K562 (cell line): ENCODE measurements around the gene PYDC1. TPM values are rescaled to one million over a fixed set of nuclear protein-coding genes. Genes with fewer than 3 reads are reported as not detected.

Experiments
- ARNT ChIP-seq, 2 experiments: fragments of 450-650 bp; IDR thresholded peaks; 2 replicates each; pipeline ENCODE4 v1.6.1; 2016; ENCODE audit warnings: mild to moderate bottlenecking in 1 of 2
- CREBBP ChIP-seq: IDR thresholded peaks from one replicate; pipeline ENCODE4 v1.6.1; 2012; ENCODE audit warnings: low read depth, mild to moderate bottlenecking, control low read depth, inconsistent platforms, low read length
- CREM ChIP-seq: IDR thresholded peaks from 2 replicates; pipeline ENCODE4 v1.6.1; 2014; ENCODE audit warnings: antibody characterized with exemption, low read depth
- E2F5 ChIP-seq: sonication (generic); formaldehyde crosslinking; IDR thresholded peaks from 2 replicates; pipeline ENCODE4 v1.8.0; 2022; ENCODE audit warnings: mild to moderate bottlenecking, missing genetic modification reagents
- E2F8 ChIP-seq: fragments of 450-650 bp; IDR thresholded peaks from 2 replicates; pipeline ENCODE4 v1.7.1; 2018; ENCODE audit warnings: mild to moderate bottlenecking, low read depth; ENCODE audit not compliant: partially characterized antibody
- FOS ChIP-seq: IDR thresholded peaks from 3 replicates; pipeline ENCODE4 v1.6.1; 2011; ENCODE audit not compliant: insufficient read length; ENCODE audit errors: extremely low read depth
- FOXP1 ChIP-seq: sonication (generic); formaldehyde crosslinking; IDR thresholded peaks from 2 replicates; pipeline ENCODE4 v1.8.0; 2022; ENCODE audit warnings: mild to moderate bottlenecking, missing genetic modification reagents
- HINFP ChIP-seq: fragments of 450-650 bp; conservative IDR thresholded peaks from 2 replicates; pipeline ENCODE4 v1.6.1; 2016; ENCODE audit warnings: missing genetic modification characterization, low read depth, mild to moderate bottlenecking, control low read depth, missing compliant biosample characterization
- MCM7 ChIP-seq, 2 experiments: fragments of 450-650 bp; IDR thresholded peaks; 2 replicates each; pipeline ENCODE4 v1.6.1; 2016 to 2018
- RAD51 ChIP-seq: fragments of 450-650 bp; IDR thresholded peaks from 2 replicates; pipeline ENCODE4 v1.7.1; 2016; ENCODE audit warnings: low read depth, mild to moderate bottlenecking, borderline replicate concordance
- RBM22 ChIP-seq: fragments of 200-400 bp; formaldehyde crosslinking; IDR thresholded peaks from 2 replicates; pipeline ENCODE4 v1.6.1; 2018; ENCODE audit warnings: low read length, low read depth; ENCODE audit not compliant: poor library complexity, severe bottlenecking
- SP1 ChIP-seq: sonication (generic); formaldehyde crosslinking; IDR thresholded peaks from 2 replicates; pipeline ENCODE4 v1.8.1; 2022; ENCODE audit warnings: mild to moderate bottlenecking, missing genetic modification reagents
- STAG1 ChIP-seq: sonication (generic); formaldehyde crosslinking; IDR thresholded peaks from 2 replicates; pipeline ENCODE4 v1.5.0; 2020; ENCODE audit warnings: missing genetic modification reagents, borderline replicate concordance
- SUPT5H ChIP-seq: fragments of 450-650 bp; IDR thresholded peaks from 2 replicates; pipeline ENCODE4 v1.6.1; 2016
- TEAD1 ChIP-seq, 2 experiments: fragments of 450-650 bp in 1 of 2; sonication (generic) in 1 of 2; formaldehyde crosslinking; IDR thresholded peaks; 2 replicates each; pipeline versions ENCODE4 v1.4.0 to v1.8.0; 2020 to 2022; ENCODE audit warnings: mild to moderate bottlenecking in 2 of 2, missing genetic modification reagents in 1 of 2
- TEAD2 ChIP-seq: fragments of 450-650 bp; IDR thresholded peaks from 2 replicates; pipeline ENCODE4 v1.6.1; 2016; ENCODE audit warnings: missing genetic modification characterization, control low read depth, missing compliant biosample characterization
- VEZF1 ChIP-seq: fragments of 200-800 bp; sonication (Bioruptor generic); IDR thresholded peaks from 2 replicates; pipeline ENCODE4 v1.6.1; 2017; ENCODE audit warnings: missing genetic modification characterization, missing compliant biosample characterization
- WHSC1 ChIP-seq: IDR thresholded peaks from one replicate; pipeline ENCODE4 v1.6.1; 2012; ENCODE audit warnings: low read length, control low read depth, inconsistent platforms
- ZFX ChIP-seq: sonication (generic); formaldehyde crosslinking; IDR thresholded peaks from 2 replicates; pipeline ENCODE4 v1.8.0; 2022; ENCODE audit warnings: mild to moderate bottlenecking, missing genetic modification reagents, moderate library complexity
- ZNF165 ChIP-seq: fragments of 250-450 bp; sonication (Bioruptor Pico); IDR thresholded peaks from 2 replicates; pipeline ENCODE4 v1.4.0; 2020; ENCODE audit warnings: borderline replicate concordance
- ZNF232 ChIP-seq: sonication (generic); formaldehyde crosslinking; IDR thresholded peaks from 2 replicates; pipeline ENCODE4 v1.8.0; 2022; ENCODE audit warnings: mild to moderate bottlenecking, missing genetic modification reagents
- ZNF282 ChIP-seq: sonication (generic); formaldehyde crosslinking; IDR thresholded peaks from 2 replicates; pipeline ENCODE4 v1.8.1; 2023; ENCODE audit warnings: missing genetic modification reagents
- polyA plus RNA-seq, 8 experiments: library from polyadenylated mRNA; depleted of rRNA in 4 of 8; stranded (reverse) in 5 of 8; unstranded in 3 of 8; fragments of >200 nt; fragmentation: Nextera tagmentation in 2 of 8; fragmentation: Illumina TruSeq in 1 of 8; extraction: Ambion mirVana in 2 of 8; extraction: Trizol in 1 of 8; gene quantifications; 2 replicates each; pipeline versions ENCODE4 v1.2.1 to v1.2.3, GENCODE V29; 2011 to 2014; ENCODE audit warnings: inconsistent platforms in 1 of 8, missing spikeins in 1 of 8
- total RNA-seq, 7 experiments: library from RNA; depleted of rRNA in 6 of 7; stranded (reverse); fragments of >200 nt in 6 of 7; fragmentation: Illumina TruSeq in 2 of 7; extraction: Trizol in 2 of 7; gene quantifications; 2 replicates each; pipeline versions ENCODE4 v1.2.1 to v1.2.3, GENCODE V29; 2011 to 2021; ENCODE audit warnings: low replicate concordance in 1 of 7

PYDC1 gene
- total and polyA plus RNA-seq, 9 of the 15 experiments (the other 6 are each of a cell fraction or from before 2014, with no cell fraction given) = not detected

GRCh38 chr16:31201582-31202413 lies 15.1 kb downstream of the PYDC1 start (continued):
- TF ChIP-seq CREBBP (no peak), FOS (no peak), HINFP (tag) (no peak), WHSC1 (no peak), RAD51 (no peak), STAG1 (CRISPR knock-in tag) (no peak), E2F5 (CRISPR knock-in tag) (no peak), SUPT5H (peak; percentile 52), SP1 (CRISPR knock-in tag) (0 out of 2 replicates have a peak, but pooled peaks have one; percentile 9), VEZF1 (0 out of 2 replicates have a peak, but pooled peaks have one; percentile 46), ZNF282 (CRISPR knock-in tag) (peak; percentile 62; the same call in 1 of the 2 replicates), ZNF232 (CRISPR knock-in tag) (0 out of 2 replicates have a peak, but pooled peaks have one; percentile 21), TEAD1 (CRISPR knock-in tag; IDR thresholded peaks at IDR 0.05) (peak in 1 of 2 experiments; percentile 54; a peak in 1 of 4 replicates), CREM (no peak), ZNF165 (CRISPR knock-in tag) (no peak), MCM7 (IDR thresholded peaks at IDR 0.05) (no peak), FOXP1 (0 out of 2 replicates have a peak, but pooled peaks have one; percentile 69), ARNT (IDR thresholded peaks at IDR 0.05) (no peak), ZFX (peak; percentile 89), RBM22 (no peak), TEAD2 (tag) (no peak), E2F8 (no peak)
